HEK293 (cell line): ENCODE measurements around the gene CD207.

Experiments used
- CTCF ChIA-PET: fragments of 350-600 bp; formaldehyde crosslinking; extraction: SDS; loops from one replicate; lab custom pipeline; 2021; ENCODE audit warnings: antibody characterized with exemption; lab: Yijun Ruan, JAX
- POLR2A ChIA-PET: fragments of 300-600 bp; formaldehyde crosslinking; extraction: SDS; loops from one replicate; lab custom pipeline; 2020; ENCODE audit warnings: antibody characterized with exemption, inconsistent platforms; lab: Yijun Ruan, JAX
- H3K27ac ChIP-seq: fragments of 200-500 bp; sonication (Bioruptor generic); 2 replicates; pipeline ENCODE4 v1.5.1; 2014; ENCODE audit warnings: low read depth, low read length, control low read depth, inconsistent platforms; ENCODE audit errors: extremely low read depth
- H3K36me3 ChIP-seq, 2 experiments: fragments of 200-500 bp in 1 of 2; sonication (Bioruptor generic) in 1 of 2; 1 replicate in 1 of 2; 2 replicates in 1 of 2; pipeline ENCODE4 v1.5.1; 2014 to 2017; ENCODE audit warnings: inconsistent platforms in 2 of 2, low read length in 2 of 2; ENCODE audit not compliant: control insufficient read depth in 2 of 2, insufficient read depth in 1 of 2
- H3K4me1 ChIP-seq: fragments of 200-500 bp; sonication (Bioruptor generic); 2 replicates; pipeline ENCODE4 v1.5.1; 2014; ENCODE audit warnings: mild to moderate bottlenecking, low read length, inconsistent platforms; ENCODE audit not compliant: control insufficient read depth, insufficient read depth
- H3K4me3 ChIP-seq: 2 replicates; pipeline ENCODE4 v1.5.1; 2011; ENCODE audit warnings: low read depth, mild to moderate bottlenecking, control low read depth, low read length, moderate library complexity
- H3K9me3 ChIP-seq: fragments of 200-500 bp; sonication (Bioruptor generic); 2 replicates; pipeline ENCODE4 v1.5.1; 2014; ENCODE audit warnings: low read depth, low read length, inconsistent platforms; ENCODE audit not compliant: control insufficient read depth, insufficient read depth
- GLIS1 ChIP-seq: fragments of 450-650 bp; formaldehyde crosslinking; IDR thresholded peaks from 2 replicates; pipeline ENCODE4 v1.5.1; 2016; ENCODE audit warnings: missing biosample characterization, missing genetic modification characterization
- HOXA7 ChIP-seq: sonication (generic); formaldehyde crosslinking; IDR thresholded peaks from 2 replicates; pipeline ENCODE4 v1.8.1; 2022; ENCODE audit warnings: missing genetic modification reagents, borderline replicate concordance
- KLF1 ChIP-seq: fragments of 450-650 bp; formaldehyde crosslinking; IDR thresholded peaks from 2 replicates; pipeline ENCODE4 v1.5.1; 2016; ENCODE audit warnings: missing biosample characterization, missing genetic modification characterization
- MEIS1 ChIP-seq: sonication (generic); formaldehyde crosslinking; IDR thresholded peaks from 2 replicates; pipeline ENCODE4 v1.8.1; 2022; ENCODE audit warnings: missing genetic modification reagents, mild to moderate bottlenecking, borderline replicate concordance
- SCRT1 ChIP-seq: fragments of 450-650 bp; formaldehyde crosslinking; IDR thresholded peaks from 2 replicates; pipeline ENCODE4 v1.5.1; 2016; ENCODE audit warnings: missing biosample characterization, missing genetic modification characterization, borderline replicate concordance
- ZBTB48 ChIP-seq: fragments of 450-650 bp; formaldehyde crosslinking; IDR thresholded peaks from 2 replicates; pipeline ENCODE4 v1.5.1; 2016; ENCODE audit warnings: missing biosample characterization, missing genetic modification characterization
- ZNF140 ChIP-seq: fragments of 450-650 bp; formaldehyde crosslinking; IDR thresholded peaks from 2 replicates; pipeline ENCODE4 v1.5.1; 2016; ENCODE audit warnings: missing biosample characterization, missing genetic modification characterization
- ZNF155 ChIP-seq: fragments of 450-650 bp; formaldehyde crosslinking; IDR thresholded peaks from 2 replicates; pipeline ENCODE4 v1.5.1; 2016; ENCODE audit warnings: missing biosample characterization, missing genetic modification characterization
- ZNF16 ChIP-seq: fragments of 450-650 bp; formaldehyde crosslinking; IDR thresholded peaks from 2 replicates; pipeline ENCODE4 v1.5.1; 2016; ENCODE audit warnings: low read depth, missing biosample characterization, missing genetic modification characterization
- ZNF169 ChIP-seq: fragments of 450-650 bp; formaldehyde crosslinking; IDR thresholded peaks from 2 replicates; pipeline ENCODE4 v1.5.1; 2016; ENCODE audit warnings: missing biosample characterization, missing genetic modification characterization
- ZNF175 ChIP-seq: fragments of 450-650 bp; formaldehyde crosslinking; IDR thresholded peaks from 2 replicates; pipeline ENCODE4 v1.5.1; 2016; ENCODE audit warnings: missing biosample characterization, missing genetic modification characterization
- ZNF223 ChIP-seq: fragments of 450-650 bp; formaldehyde crosslinking; IDR thresholded peaks from 2 replicates; pipeline ENCODE4 v1.5.1; 2016; ENCODE audit warnings: missing biosample characterization, missing genetic modification characterization
- ZNF239 ChIP-seq: fragments of 450-650 bp; formaldehyde crosslinking; IDR thresholded peaks from 2 replicates; pipeline ENCODE4 v1.5.1; 2016; ENCODE audit warnings: missing biosample characterization, missing genetic modification characterization
- ZNF324 ChIP-seq: fragments of 450-650 bp; formaldehyde crosslinking; IDR thresholded peaks from 2 replicates; pipeline ENCODE4 v1.5.1; 2016; ENCODE audit warnings: missing biosample characterization, missing genetic modification characterization
- ZNF473 ChIP-seq: fragments of 450-650 bp; formaldehyde crosslinking; IDR thresholded peaks from 2 replicates; pipeline ENCODE4 v1.5.1; 2017; ENCODE audit warnings: missing biosample characterization, missing genetic modification characterization
- ZNF514 ChIP-seq: fragments of 450-650 bp; formaldehyde crosslinking; IDR thresholded peaks from 2 replicates; pipeline ENCODE4 v1.5.1; 2016; ENCODE audit warnings: missing biosample characterization, missing genetic modification characterization
- ZNF530 ChIP-seq: fragments of 450-650 bp; formaldehyde crosslinking; IDR thresholded peaks from 2 replicates; pipeline ENCODE4 v1.5.1; 2016; ENCODE audit warnings: low read depth, missing biosample characterization, missing genetic modification characterization
- ZNF548 ChIP-seq: fragments of 450-650 bp; formaldehyde crosslinking; IDR thresholded peaks from 2 replicates; pipeline ENCODE4 v1.5.1; 2016; ENCODE audit warnings: missing biosample characterization, missing genetic modification characterization
- ZNF596 ChIP-seq: fragments of 450-650 bp; IDR thresholded peaks from 2 replicates; pipeline ENCODE4 v1.5.0; 2018; ENCODE audit warnings: missing biosample characterization, mild to moderate bottlenecking, missing genetic modification characterization, moderate library complexity
- ZNF621 ChIP-seq: fragments of 450-650 bp; formaldehyde crosslinking; IDR thresholded peaks from 2 replicates; pipeline ENCODE4 v1.5.1; 2017; ENCODE audit warnings: missing biosample characterization, missing genetic modification characterization
- ZNF747 ChIP-seq: fragments of 450-650 bp; formaldehyde crosslinking; IDR thresholded peaks from 2 replicates; pipeline ENCODE4 v1.5.1; 2016; ENCODE audit warnings: missing biosample characterization, missing genetic modification characterization
- ZNF785 ChIP-seq: fragments of 450-650 bp; formaldehyde crosslinking; IDR thresholded peaks from 2 replicates; pipeline ENCODE4 v1.5.1; 2016; ENCODE audit warnings: missing biosample characterization, missing genetic modification characterization
- ZNF843 ChIP-seq: fragments of 450-650 bp; formaldehyde crosslinking; IDR thresholded peaks from 2 replicates; pipeline ENCODE4 v1.5.1; 2016; ENCODE audit warnings: missing biosample characterization, missing genetic modification characterization
- TF ChIP-seq, protein P1 (sequence below): fragments of 450-650 bp; formaldehyde crosslinking; IDR thresholded peaks from 2 replicates; pipeline ENCODE4 v1.5.1; 2017; ENCODE audit warnings: missing biosample characterization, missing genetic modification characterization
- TF ChIP-seq, protein P2 (sequence below): fragments of 450-650 bp; formaldehyde crosslinking; IDR thresholded peaks from 2 replicates; pipeline ENCODE4 v1.5.0; 2017; ENCODE audit warnings: missing biosample characterization, missing genetic modification characterization, borderline replicate concordance
- TF ChIP-seq, protein P3 (sequence below): fragments of 450-650 bp; formaldehyde crosslinking; IDR thresholded peaks from 2 replicates; pipeline ENCODE4 v1.5.1; 2016; ENCODE audit warnings: missing biosample characterization, missing genetic modification characterization
- TF ChIP-seq, protein P4 (sequence below): fragments of 450-650 bp; formaldehyde crosslinking; conservative IDR thresholded peaks from 2 replicates; pipeline ENCODE4 v1.5.1; 2016; ENCODE audit warnings: low read depth, missing biosample characterization, missing genetic modification characterization

The CD207 gene

DNA sequence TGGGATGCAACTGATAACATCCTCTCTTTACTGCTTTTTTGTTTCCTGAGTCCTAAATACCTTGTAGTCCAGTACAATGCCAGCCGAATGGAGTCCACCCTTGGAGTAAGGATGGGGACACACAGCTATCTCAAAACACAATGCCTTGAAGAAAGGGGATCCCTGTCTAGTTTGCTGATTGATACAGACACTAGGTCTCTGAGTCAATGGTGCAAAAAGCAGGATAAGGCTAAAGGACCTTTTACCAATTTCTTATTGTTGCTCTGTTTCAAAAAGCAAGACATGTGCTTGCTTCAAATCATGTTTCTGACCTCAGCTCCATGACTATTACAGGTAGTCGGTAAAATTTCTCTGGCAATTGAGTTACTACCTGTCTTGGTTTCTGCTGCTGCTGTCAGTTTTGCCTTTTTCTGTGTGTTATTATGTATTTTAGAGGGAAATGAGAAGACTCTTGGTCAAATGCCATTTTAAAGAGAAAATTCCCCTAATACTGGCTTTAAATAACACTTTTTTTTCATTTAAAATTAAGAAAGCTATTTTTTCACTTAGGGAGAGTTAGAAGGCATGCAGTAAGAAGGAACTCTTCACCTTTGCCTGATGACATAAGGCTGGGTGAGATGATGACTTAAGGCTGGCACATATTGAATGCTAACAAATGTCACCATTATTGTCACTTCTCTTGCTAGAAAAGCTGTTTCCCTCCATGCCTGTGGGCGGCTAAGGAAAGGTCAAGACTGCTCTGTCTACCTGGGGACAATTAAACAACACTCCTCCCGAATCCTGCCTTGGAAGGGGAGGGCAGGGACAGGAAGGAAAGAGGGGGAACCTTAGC, 40.2 kb downstream of the CD207 start:
- Histone ChIP-seq H3K36me3 (no peaks in the 10 kb centered on the region), H3K4me1 (no peaks in the 10 kb centered on the region), H3K4me3 (no peak overlapping the region), H3K9me3 (no peaks in the 10 kb centered on the region), H3K27ac (no peak overlapping the region)
- TF ChIP-seq ZNF223 (tag by site-specific recombination) (no peak), SCRT1 (no peak), ZNF530 (tag by site-specific recombination) (no peak), ZNF596 (tag by site-specific recombination) (no peak), HOXA7 (CRISPR knock-in tag) (no peak), ZNF140 (tag by site-specific recombination) (no peak), ZBTB48 (no peak), ZNF473 (no peak), ZNF747 (no peak), ZNF843 (no peak), ZNF175 (tag by site-specific recombination) (no peak), KLF1 (tag by site-specific recombination) (no peak), ZNF514 (tag by site-specific recombination) (no peak), ZNF239 (tag by site-specific recombination) (no peak), ZNF324 (tag by site-specific recombination) (no peak), MEIS1 (CRISPR knock-in tag) (no peak)
- TF ChIP-seq, protein P1, sequence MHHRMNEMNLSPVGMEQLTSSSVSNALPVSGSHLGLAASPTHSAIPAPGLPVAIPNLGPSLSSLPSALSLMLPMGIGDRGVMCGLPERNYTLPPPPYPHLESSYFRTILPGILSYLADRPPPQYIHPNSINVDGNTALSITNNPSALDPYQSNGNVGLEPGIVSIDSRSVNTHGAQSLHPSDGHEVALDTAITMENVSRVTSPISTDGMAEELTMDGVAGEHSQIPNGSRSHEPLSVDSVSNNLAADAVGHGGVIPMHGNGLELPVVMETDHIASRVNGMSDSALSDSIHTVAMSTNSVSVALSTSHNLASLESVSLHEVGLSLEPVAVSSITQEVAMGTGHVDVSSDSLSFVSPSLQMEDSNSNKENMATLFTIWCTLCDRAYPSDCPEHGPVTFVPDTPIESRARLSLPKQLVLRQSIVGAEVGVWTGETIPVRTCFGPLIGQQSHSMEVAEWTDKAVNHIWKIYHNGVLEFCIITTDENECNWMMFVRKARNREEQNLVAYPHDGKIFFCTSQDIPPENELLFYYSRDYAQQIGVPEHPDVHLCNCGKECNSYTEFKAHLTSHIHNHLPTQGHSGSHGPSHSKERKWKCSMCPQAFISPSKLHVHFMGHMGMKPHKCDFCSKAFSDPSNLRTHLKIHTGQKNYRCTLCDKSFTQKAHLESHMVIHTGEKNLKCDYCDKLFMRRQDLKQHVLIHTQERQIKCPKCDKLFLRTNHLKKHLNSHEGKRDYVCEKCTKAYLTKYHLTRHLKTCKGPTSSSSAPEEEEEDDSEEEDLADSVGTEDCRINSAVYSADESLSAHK (tag by site-specific recombination), result no peak
- TF ChIP-seq, protein P2, sequence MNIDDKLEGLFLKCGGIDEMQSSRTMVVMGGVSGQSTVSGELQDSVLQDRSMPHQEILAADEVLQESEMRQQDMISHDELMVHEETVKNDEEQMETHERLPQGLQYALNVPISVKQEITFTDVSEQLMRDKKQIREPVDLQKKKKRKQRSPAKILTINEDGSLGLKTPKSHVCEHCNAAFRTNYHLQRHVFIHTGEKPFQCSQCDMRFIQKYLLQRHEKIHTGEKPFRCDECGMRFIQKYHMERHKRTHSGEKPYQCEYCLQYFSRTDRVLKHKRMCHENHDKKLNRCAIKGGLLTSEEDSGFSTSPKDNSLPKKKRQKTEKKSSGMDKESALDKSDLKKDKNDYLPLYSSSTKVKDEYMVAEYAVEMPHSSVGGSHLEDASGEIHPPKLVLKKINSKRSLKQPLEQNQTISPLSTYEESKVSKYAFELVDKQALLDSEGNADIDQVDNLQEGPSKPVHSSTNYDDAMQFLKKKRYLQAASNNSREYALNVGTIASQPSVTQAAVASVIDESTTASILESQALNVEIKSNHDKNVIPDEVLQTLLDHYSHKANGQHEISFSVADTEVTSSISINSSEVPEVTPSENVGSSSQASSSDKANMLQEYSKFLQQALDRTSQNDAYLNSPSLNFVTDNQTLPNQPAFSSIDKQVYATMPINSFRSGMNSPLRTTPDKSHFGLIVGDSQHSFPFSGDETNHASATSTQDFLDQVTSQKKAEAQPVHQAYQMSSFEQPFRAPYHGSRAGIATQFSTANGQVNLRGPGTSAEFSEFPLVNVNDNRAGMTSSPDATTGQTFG (tag by site-specific recombination), result no peak
- ChIA-PET CTCF (interaction anchor here (0.9 to 1.5 kb wide), 3 partner anchors 27 to 153 kb away, joined by 3 to 4 read pairs (median 3); partner anchors contain the start of gene ADD2), POLR2A (no interaction called here)

DNA sequence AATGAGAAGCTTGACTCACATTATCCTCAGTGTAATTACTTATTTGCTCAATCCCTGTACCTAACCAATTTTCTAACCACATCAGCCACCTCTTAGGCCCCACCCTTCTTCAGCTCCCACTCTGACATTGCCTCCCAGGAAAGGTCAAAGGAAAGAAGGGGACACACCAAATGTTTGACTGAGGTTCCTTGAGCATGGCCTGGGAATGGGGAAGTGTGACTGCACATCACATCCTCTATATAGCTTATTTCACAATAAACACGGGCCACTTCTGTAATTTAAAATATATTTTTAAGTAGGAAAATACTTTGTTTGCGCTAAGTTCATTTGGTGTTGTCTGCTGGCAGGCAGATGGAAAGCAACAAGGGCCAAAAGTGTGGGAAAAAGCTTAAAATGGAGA, 42.2 kb downstream of the CD207 start:
- H3K27ac ChIP-seq, result no peak overlapping the region
- H3K9me3 ChIP-seq, result no peaks in the 10 kb centered on the region
- CTCF ChIA-PET, result interaction anchor here (0.7 to 2.0 kb wide), 11 partner anchors 10 to 209 kb away, joined by 3 to 6 read pairs (median 3); no protein-coding TSS in a partner anchor
- POLR2A ChIA-PET, result no interaction called here
- H3K4me3 ChIP-seq, result no peak overlapping the region
- no peaks in the 10 kb centered on the region for H3K36me3 ChIP-seq
- no peaks in the 10 kb centered on the region for H3K4me1 ChIP-seq
- TF ChIP-seq, protein P3, sequence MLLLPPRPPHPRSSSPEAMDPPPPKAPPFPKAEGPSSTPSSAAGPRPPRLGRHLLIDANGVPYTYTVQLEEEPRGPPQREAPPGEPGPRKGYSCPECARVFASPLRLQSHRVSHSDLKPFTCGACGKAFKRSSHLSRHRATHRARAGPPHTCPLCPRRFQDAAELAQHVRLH, result no peak
- no peak for TF ChIP-seq GLIS1 (tag by site-specific recombination)
- TF ChIP-seq ZNF785 (tag by site-specific recombination), result no peak
- no peak for TF ChIP-seq ZNF169 (tag by site-specific recombination)
- TF ChIP-seq ZNF548, result no peak
- TF ChIP-seq ZNF621 (tag by site-specific recombination), result no peak
- TF ChIP-seq, protein P4, sequence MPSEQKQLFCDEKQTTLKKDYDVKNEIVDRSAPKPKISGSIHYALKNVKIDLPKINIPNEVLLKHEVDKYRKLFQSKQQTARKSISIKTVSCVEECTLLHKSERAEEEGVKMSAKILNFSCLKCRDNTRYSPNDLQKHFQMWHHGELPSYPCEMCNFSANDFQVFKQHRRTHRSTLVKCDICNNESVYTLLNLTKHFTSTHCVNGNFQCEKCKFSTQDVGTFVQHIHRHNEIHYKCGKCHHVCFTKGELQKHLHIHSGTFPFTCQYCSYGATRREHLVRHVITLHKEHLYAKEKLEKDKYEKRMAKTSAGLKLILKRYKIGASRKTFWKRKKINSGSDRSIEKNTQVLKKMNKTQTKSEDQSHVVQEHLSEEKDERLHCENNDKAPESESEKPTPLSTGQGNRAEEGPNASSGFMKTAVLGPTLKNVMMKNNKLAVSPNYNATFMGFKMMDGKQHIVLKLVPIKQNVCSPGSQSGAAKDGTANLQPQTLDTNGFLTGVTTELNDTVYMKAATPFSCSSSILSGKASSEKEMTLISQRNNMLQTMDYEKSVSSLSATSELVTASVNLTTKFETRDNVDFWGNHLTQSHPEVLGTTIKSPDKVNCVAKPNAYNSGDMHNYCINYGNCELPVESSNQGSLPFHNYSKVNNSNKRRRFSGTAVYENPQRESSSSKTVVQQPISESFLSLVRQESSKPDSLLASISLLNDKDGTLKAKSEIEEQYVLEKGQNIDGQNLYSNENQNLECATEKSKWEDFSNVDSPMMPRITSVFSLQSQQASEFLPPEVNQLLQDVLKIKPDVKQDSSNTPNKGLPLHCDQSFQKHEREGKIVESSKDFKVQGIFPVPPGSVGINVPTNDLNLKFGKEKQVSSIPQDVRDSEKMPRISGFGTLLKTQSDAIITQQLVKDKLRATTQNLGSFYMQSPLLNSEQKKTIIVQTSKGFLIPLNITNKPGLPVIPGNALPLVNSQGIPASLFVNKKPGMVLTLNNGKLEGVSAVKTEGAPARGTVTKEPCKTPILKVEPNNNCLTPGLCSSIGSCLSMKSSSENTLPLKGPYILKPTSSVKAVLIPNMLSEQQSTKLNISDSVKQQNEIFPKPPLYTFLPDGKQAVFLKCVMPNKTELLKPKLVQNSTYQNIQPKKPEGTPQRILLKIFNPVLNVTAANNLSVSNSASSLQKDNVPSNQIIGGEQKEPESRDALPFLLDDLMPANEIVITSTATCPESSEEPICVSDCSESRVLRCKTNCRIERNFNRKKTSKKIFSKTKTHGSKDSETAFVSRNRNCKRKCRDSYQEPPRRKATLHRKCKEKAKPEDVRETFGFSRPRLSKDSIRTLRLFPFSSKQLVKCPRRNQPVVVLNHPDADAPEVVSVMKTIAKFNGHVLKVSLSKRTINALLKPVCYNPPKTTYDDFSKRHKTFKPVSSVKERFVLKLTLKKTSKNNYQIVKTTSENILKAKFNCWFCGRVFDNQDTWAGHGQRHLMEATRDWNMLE, result no peak
- no peak for TF ChIP-seq ZNF16
- TF ChIP-seq ZNF155 (tag by site-specific recombination), result no peak
